GM18861 (cell line): ENCODE data around the gene RUNDC3A.

Source experiments
- ATAC-seq: cut with Tn5 transposase; IDR thresholded peaks from one replicate; pipeline ENCODE4 v1.9.1; 2021; ENCODE audit not compliant: unreplicated experiment

RUNDC3A gene

GRCh38 chr17:44283344-44284023, 24.9 kb upstream of the RUNDC3A start:
- no peak for ATAC-seq

DNA sequence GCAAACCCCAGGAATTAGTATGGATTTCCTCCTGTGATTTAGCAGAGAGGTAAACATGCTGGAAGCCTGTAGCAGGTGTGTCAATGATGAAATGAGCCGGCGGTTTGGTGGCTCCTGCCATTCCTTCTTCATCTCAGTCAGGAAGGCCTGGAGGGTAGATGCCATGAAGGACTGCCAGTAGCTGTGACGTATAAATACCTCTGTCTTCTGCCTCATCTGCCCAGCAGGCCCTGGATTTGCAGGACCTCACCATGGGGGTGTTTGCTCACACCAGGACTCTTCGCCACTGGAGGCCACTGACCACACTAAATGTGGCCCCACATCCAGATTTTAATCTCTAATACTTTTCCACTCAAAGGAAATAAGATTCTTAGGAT, 24.4 kb upstream of the RUNDC3A start:
- no peak for ATAC-seq

- no peak for ATAC-seq
These were observed 20.8 kb upstream of the RUNDC3A start for GRCh38 chr17:44287651-44288050.

GRCh38 chr17:44293509-44294226, 14.7 kb upstream of the RUNDC3A start:
- ATAC-seq = no peak

DNA sequence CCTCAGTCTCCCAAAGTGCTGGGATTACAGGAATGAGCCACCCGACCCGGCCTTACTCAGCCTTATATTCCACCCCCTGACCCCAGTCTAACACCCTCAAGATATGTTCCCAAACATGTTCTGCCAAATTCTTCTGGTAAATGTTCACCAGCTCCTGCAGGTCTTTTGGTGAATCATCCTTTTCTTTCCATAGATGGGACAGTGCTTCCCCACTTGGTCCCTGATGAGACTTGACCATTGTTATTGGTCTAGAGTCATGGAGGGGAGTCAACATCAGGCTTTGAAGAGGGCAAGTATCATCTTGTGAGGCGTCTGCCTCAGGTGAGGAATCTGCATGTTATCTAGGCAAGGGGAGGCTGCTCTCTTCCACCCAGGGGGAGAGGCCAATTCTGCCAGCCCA, 10.4 kb upstream of the RUNDC3A start:
- ATAC-seq = no peak

- ATAC-seq = no peak
These were observed 3.8 kb upstream of the RUNDC3A start for GRCh38 chr17:44304651-44305050.

DNA sequence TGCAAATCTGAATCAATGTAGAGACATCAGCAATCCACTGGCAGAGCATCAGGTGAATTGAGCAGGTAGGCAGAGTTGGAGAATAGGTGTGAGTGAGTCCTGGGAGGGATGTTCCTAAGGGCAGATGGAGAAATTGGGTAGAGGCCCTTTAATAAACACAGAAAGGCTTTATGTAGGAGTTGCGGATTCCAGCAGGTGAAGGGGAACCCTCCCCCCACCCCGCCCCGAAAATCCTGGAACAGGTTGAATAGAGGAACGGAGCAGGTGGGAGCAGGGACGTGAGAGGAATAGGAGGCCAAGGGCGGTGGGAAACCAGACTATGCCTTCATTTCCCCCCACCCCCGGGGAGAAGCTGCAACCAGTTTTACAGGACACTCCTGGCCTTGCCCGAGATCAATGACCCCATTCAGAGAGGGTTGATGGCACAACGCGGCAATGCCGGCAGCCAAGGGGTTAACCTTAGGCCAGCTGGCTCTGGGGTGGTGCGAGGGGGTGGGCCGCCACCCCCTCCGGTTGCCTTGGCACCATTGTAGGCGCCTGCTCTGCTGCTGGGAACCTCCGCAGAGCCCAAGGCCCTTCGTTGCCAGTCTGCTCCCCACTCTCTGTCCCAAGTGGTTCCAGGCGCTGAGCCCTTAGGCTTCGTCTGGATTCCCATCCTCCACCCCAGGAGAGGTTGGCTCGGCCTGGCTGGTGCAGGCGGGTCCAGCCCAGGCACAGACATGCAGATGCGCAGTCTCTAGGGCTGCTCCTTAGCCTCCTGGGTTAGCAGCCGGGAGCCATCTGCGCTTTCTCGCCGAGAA, 814 bp upstream of the RUNDC3A start:
- ATAC-seq = no peak

- no peak for ATAC-seq
These were observed 464 bp downstream of the RUNDC3A start for GRCh38 chr17:44308865-44309264.

GRCh38 chr17:44309472-44309871, 1.1 kb downstream of the RUNDC3A start:
- no peak for ATAC-seq

DNA sequence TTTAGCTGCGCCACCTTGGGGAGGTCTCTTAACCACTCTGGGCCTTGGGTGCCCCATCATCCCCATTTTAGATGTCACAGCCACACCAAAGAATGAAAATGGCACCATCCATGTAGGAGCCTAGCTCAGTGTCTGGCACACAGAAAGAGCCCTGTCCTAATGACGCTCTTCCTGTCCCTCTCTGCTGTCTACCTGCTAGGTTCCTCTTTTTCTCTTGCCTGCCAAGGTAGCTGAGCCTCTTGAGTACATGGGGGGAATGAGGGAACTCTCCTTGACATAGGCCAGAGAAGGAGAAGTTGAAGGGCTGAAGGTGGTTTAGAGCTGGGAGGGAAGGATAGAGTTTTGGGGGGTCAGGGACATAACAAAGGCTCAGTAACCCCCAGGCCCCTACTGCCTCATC, 1.8 kb downstream of the RUNDC3A start:
- no peak for ATAC-seq

DNA sequence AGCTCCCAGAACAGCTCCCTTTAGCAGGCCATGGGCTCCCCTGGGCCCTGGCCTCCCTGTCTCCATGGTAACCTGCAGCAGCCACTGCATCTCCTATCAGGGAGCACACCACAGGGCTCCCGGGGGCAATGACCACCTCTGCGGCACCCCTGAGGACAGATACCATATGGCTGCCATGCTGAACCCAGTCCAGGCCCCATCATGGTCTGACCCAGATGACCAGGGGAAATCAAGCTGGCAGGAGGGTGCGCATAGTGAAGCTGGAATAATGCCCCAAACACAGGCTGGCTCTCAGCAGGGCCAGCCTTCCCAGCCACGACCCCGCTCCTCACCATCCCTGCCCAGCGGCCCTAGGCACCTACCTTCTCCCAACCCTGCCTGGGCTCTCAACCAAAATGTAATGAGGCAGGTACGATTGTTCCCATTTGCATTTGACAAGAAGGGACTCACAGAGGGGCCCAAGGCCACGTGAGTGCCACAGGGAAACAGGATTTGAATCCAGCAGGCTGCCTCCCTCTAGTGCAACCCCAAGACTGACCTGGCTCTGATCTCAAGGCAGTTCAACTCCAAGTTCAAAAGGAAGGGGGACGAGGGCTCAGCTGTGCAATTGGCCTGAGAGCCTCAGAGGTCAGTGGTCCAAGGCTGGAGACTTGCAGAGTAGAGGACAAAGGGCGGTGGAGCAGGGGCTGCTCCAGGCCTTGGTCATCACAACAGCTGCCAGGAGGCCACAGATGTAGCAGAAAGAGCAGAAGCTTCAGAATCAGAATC, 2.4 kb downstream of the RUNDC3A start:
- ATAC-seq = no peak

DNA sequence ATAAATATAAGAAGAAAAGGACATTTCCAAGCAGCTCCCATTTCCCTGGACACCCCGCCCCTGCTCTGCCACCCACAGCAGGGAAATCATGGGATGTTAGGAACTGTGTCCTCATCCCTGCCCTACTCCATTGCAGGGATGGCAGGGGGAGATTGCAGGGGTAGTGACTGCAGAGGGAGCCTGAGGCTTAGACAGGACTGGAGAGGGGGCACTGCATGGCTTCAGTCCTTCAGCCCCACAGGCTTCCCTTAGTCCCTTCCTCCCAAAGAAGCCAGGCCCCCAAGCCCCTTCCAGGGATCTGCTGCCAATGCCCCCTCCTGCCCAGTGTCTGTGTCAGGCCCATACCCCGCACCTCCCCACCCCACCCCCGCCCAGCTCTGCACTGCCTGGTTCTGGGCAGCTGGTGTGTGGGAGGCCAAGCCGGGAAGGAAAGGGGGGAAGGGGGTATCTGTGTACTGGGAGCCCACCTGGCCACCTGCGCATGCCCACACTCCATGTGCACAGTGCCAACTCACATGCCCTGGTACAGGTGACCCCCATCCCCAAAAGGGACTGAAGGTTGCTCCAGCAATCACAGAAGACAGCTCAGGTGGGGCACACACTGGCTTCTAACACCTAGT, 3.3 kb downstream of the RUNDC3A start:
- ATAC-seq = no peak

- ATAC-seq = no peak
These were observed 4.1 kb downstream of the RUNDC3A start for GRCh38 chr17:44312396-44313104.

- ATAC-seq = no peak
These were observed 5.6 kb downstream of the RUNDC3A start for GRCh38 chr17:44314031-44314430.

DNA sequence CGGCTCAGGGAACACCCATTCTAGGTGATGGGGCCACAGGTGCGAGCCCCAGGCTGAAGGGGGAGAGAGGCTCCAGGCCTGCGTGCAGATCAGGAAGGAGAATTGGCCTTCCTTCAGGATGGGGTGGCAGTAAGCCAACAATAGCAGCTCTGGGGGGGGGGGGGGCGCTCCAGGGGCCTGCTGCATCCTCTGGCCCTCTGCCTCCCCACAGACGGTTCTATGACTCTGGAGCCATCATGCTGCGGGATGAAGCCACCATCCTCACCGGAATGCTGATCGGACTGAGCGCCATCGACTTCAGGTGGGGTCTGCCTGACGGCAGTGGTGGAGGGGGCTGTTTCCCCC, 6.1 kb downstream of the RUNDC3A start:
- ATAC-seq = no peak

GRCh38 chr17:44314869-44315661, 6.7 kb downstream of the RUNDC3A start:
- no peak for ATAC-seq

- no peak for ATAC-seq
These were observed 7.6 kb downstream of the RUNDC3A start for GRCh38 chr17:44315760-44316731.

DNA sequence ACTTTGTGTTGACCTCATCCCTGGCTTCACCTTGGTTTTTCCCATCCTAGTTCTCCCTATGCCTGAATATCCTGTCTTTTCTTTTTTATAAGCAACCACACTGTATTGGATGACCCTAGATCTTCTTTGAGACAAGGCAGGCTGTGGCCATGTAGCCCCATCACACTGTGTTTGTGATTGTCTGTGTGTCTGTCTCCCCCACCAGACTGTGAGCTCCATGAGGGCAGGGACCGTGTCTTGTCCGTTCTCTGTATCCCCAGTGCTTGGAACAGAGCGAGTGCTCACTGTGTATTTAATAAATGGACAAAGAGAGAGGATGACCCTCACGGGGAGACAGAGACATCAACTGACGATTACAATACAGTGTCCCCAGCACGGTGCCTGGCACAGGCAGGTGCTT, 9.1 kb downstream of the RUNDC3A start:
- ATAC-seq = no peak
